Activated B cell treated with CpG ODN at 0.5 μM for 24 hours (primary cell): ENCODE data around the gene EPSTI1. TPM values are rescaled to one million over a fixed set of nuclear protein-coding genes. Genes with fewer than 3 reads are reported as not detected.

Experiments
- ATAC-seq: fragments of 200-7000 bp; cut with Tn5 transposase; one replicate; pipeline ENCODE4 v1.10.0; 2021; ENCODE audit warnings: low read depth, mild to moderate bottlenecking, moderate library complexity
- CTCF ChIA-PET: fragments of 350-600 bp; sonication (Branson Sonifier 250); formaldehyde crosslinking; loops from one replicate; lab custom pipeline; 2021; ENCODE audit warnings: antibody characterized with exemption; lab: Charles Lee
- POLR2A ChIA-PET: fragments of 350-600 bp; sonication (Branson Sonifier 250); formaldehyde crosslinking; loops from one replicate; lab custom pipeline; 2021; ENCODE audit warnings: antibody characterized with exemption; lab: Charles Lee
- DNase-seq: peaks from one replicate; pipeline ENCODE4 v3.0.0; 2022
- H3K27ac Mint-ChIP-seq: one replicate; pipeline ENCODE4 v1.8.0; 2020; ENCODE audit warnings: mixed read lengths
- H3K27me3 Mint-ChIP-seq: one replicate; pipeline ENCODE4 v1.8.0; 2021; ENCODE audit warnings: mixed read lengths
- H3K36me3 Mint-ChIP-seq: one replicate; pipeline ENCODE4 v1.8.0; 2021; ENCODE audit warnings: low read depth, mixed read lengths
- H3K4me1 Mint-ChIP-seq: one replicate; pipeline ENCODE4 v1.8.0; 2021; ENCODE audit warnings: mixed read lengths
- H3K4me3 Mint-ChIP-seq: one replicate; pipeline ENCODE4 v1.8.0; 2020; ENCODE audit warnings: mild to moderate bottlenecking, mixed read lengths
- H3K9me3 Mint-ChIP-seq: one replicate; pipeline ENCODE4 v1.8.0; 2020; ENCODE audit warnings: mixed read lengths
- intact Hi-C: fragments of 100-400 bp; cut with micrococcal nuclease; formaldehyde crosslinking; loops from one replicate; pipeline ENCODE4 v1.15.1; 2024
- total RNA-seq: library from RNA; stranded (reverse); gene quantifications from 2 replicates; pipeline ENCODE4 v1.2.3, GENCODE V29; 2022
- TF ChIP-seq, protein P1 (sequence below): fragments of 200-600 bp; IDR thresholded peaks from one replicate; pipeline ENCODE4 v1.8.0; 2022; ENCODE audit warnings: antibody characterized with exemption, mild to moderate bottlenecking

Gene EPSTI1
- total RNA-seq, 1 donor from 2014 or later: 32.8 TPM

DNA sequence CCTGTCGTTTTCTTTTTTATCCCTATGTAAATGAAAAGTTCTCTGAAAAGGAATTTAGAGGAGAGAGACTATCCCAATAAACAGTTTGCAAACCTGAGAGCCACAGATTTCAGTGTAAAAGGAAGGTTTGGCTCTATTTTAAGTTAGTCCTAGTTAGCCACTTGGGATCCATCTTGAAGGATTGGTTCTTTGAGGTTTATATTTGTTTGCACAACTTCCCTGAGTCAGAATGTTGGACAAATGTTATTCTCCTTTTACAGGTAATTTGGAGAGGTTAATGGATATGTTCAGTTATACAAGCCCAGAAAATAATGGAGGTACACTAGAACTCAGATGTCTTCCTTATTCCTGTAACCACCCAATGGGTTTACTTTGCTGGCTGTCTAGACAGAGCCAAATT, 28.8 kb upstream of the EPSTI1 start:
- H3K4me3 Mint-ChIP-seq: no peak overlapping the region

DNA sequence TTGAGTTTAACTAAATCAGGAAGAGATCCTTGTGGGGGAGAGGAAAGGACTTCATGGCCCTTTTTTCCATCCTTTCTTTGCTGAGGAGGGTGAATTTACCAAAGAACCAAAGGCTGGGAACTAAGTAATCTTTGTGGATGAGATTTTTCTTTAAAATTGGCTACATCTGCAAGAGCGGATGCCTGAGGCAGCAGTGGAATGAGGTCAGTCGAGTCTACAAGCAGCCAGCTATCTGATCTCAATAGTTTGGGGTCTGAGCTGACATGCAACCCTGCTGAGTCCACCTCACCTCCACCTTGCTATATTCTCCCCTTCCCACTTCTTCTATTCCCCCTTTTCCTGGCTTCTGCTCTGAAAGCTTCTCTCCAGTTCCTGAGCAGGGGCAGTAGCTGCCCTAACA, 27.8 kb upstream of the EPSTI1 start:
- CTCF ChIA-PET: no interaction called here
- Mint-ChIP-seq H3K4me3 (no peak overlapping the region), H3K9me3 (no peaks in the 10 kb centered on the region), H3K4me1 (peaks cover 18% of the 10 kb centered on the region), H3K27me3 (no peaks in the 10 kb centered on the region), H3K27ac (no peak overlapping the region), H3K36me3 (peaks cover 13% of the 10 kb centered on the region)
- intact Hi-C loops: loop anchor here (5.0 to 10.0 kb wide), 3 partner anchors 145 to 1897 kb away; partner anchors contain the start of gene TSC22D1
- no peak for ATAC-seq
- POLR2A ChIA-PET: no interaction called here
- TF ChIP-seq, protein P1, sequence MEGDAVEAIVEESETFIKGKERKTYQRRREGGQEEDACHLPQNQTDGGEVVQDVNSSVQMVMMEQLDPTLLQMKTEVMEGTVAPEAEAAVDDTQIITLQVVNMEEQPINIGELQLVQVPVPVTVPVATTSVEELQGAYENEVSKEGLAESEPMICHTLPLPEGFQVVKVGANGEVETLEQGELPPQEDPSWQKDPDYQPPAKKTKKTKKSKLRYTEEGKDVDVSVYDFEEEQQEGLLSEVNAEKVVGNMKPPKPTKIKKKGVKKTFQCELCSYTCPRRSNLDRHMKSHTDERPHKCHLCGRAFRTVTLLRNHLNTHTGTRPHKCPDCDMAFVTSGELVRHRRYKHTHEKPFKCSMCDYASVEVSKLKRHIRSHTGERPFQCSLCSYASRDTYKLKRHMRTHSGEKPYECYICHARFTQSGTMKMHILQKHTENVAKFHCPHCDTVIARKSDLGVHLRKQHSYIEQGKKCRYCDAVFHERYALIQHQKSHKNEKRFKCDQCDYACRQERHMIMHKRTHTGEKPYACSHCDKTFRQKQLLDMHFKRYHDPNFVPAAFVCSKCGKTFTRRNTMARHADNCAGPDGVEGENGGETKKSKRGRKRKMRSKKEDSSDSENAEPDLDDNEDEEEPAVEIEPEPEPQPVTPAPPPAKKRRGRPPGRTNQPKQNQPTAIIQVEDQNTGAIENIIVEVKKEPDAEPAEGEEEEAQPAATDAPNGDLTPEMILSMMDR: no peak
- DNase-seq: no peak

More for the DNA sequence above, 28.8 kb upstream of the EPSTI1 start:
- DNase-seq (no peak), ATAC-seq (no peak)
- H3K4me1 Mint-ChIP-seq: peaks cover 27% of the 10 kb centered on the region
- H3K9me3 Mint-ChIP-seq: no peaks in the 10 kb centered on the region
- H3K27ac Mint-ChIP-seq: no peak overlapping the region
- peaks cover 18% of the 10 kb centered on the region for H3K36me3 Mint-ChIP-seq
- intact Hi-C loops: loop anchor here (5.0 to 10.0 kb wide), 3 partner anchors 146 to 1897 kb away; partner anchors contain the start of gene TSC22D1
- CTCF ChIA-PET: no interaction called here
- TF ChIP-seq, protein P1: no peak
- no peaks in the 10 kb centered on the region for H3K27me3 Mint-ChIP-seq
- POLR2A ChIA-PET: no interaction called here

DNA sequence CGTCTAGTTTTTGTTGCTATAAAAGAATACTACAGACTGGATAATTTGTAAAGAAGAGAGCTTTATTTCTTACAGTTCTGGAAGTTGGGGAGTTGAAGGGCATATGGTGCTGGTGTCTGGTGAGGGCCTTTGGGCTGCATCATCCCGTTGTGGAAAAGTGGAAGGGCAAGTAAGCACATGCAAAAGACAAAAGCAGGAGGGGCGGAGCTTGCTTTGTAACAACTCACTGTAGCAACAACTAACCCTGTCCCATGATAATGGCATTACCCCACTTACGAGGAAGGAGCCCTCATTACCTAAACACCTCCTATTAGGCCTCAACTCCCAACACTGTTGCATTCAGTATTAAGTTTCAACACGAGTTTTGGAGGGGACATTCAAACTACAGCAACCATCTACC, 24.2 kb upstream of the EPSTI1 start:
- no peaks in the 10 kb centered on the region for H3K9me3 Mint-ChIP-seq
- ATAC-seq (no peak), DNase-seq (no peak)
- POLR2A ChIA-PET: no interaction called here
- TF ChIP-seq, protein P1: no peak
- intact Hi-C loops: no loop called here
- no peak overlapping the region for H3K4me3 Mint-ChIP-seq
- H3K36me3 Mint-ChIP-seq: no peaks in the 10 kb centered on the region
- H3K27me3 Mint-ChIP-seq: no peaks in the 10 kb centered on the region
- H3K4me1 Mint-ChIP-seq: no peaks in the 10 kb centered on the region
- CTCF ChIA-PET: no interaction called here
- no peak overlapping the region for H3K27ac Mint-ChIP-seq

DNA sequence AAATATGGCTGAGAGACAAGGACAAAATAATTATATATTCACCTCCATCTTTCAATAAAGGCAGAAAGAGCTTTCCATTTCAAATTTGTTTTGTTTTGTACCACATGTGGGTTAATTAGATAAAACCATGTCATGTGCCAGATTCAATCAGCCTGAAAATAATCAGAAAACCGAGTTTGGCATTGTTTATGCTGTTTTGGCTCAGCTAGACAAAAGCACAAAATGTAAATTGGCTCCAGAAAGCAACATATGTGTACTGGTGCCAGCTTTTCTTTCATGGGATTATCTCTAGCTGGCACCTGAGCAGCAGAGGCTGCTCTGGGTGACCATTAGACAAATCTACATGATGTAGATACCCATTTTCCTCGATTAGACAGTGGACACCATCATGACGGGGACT, 22.1 kb upstream of the EPSTI1 start:
- intact Hi-C loops: no loop called here
- ATAC-seq (no peak), DNase-seq (no peak)
- ChIA-PET CTCF (interaction anchor here (1.2 kb wide), 1 partner anchor 43 kb away, joined by 3 read pairs; no protein-coding TSS in a partner anchor), POLR2A (interaction anchor here (0.5 kb wide), 1 partner anchor 17 kb away, joined by 4 read pairs; no protein-coding TSS in a partner anchor)
- H3K9me3 Mint-ChIP-seq: no peaks in the 10 kb centered on the region
- no peaks in the 10 kb centered on the region for H3K4me1 Mint-ChIP-seq
- no peak overlapping the region for H3K4me3 Mint-ChIP-seq
- no peaks in the 10 kb centered on the region for H3K36me3 Mint-ChIP-seq
- no peak overlapping the region for H3K27ac Mint-ChIP-seq
- TF ChIP-seq, protein P1: no peak
- no peaks in the 10 kb centered on the region for H3K27me3 Mint-ChIP-seq

DNA sequence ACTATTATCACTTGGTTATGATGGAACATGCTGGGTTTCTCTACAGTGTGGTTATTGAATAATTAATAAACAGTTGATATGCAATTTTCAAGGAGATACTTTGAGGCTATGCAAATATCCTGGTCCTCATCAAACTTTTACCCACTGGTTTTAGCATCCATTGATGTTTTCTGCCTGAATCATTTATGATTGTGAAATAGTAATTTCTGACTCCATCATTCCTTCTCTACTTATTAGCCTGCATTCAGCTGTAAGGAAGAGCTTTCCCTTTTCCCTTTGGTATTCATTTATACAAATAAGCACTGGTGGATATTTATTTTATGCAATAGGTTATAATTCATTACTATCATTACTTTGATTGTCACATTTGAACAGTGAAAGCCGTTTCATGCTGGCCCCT, 17.5 kb upstream of the EPSTI1 start:
- POLR2A ChIA-PET: no interaction called here
- Mint-ChIP-seq H3K4me1 (no peaks in the 10 kb centered on the region), H3K4me3 (no peak overlapping the region), H3K36me3 (no peaks in the 10 kb centered on the region), H3K27ac (no peak overlapping the region), H3K9me3 (no peaks in the 10 kb centered on the region), H3K27me3 (no peaks in the 10 kb centered on the region)
- intact Hi-C loops: no loop called here
- TF ChIP-seq, protein P1: no peak
- no peak for DNase-seq
- no peak for ATAC-seq
- CTCF ChIA-PET: interaction anchor here (1.5 kb wide), 1 partner anchor 37 kb away, joined by 4 read pairs; no protein-coding TSS in a partner anchor
